ENCODE measurements around the gene AICDA.
"Not testable (repeated sequence)": the region's sequence is repeated elsewhere in the genome, so short reads cannot be mapped to it uniquely, and the experiment has no call there.

Gene AICDA

DNA sequence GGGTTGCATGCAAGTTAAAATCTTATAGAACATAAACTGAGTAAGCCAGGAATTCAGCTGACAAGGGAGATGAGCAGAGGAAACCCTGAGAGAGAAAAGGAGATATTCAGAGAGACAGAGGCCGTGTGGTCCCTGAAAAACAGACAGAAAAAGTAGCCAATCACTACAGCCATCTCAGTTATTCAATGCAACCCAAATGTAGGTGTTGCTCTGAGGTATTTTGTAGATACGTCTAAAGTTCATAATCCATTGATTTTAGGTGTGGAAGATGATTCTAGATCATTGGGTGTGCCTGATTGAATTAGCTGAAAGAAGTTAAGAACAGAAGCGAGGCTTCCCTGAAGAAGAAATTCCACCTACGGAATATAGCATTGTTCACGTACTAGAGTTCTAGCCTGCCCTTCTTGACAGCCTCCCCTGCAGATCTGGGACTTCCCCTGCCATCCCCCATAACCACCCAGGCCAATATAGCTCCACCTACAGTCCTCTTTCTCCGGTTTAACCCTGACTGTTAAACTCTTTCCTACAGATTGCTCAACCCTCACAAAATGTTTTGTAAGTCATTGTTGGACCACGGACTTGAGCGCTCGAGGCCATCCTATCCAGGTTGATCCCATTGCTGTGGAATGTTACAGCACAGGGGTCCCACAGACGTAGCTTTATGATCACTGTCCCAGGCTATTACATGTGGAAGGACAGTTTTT lies 21.7 kb downstream of the AICDA start:
- no peaks in the 10 kb centered on the region for H3K27me3 Mint-ChIP-seq
- ATAC-seq (peak; percentile 94), DNase-seq (peak; percentile 8)
- H3K4me1 Mint-ChIP-seq, result peaks cover 8% of the 10 kb centered on the region
- H3K4me3 Mint-ChIP-seq, result no peak overlapping the region
- no peaks in the 10 kb centered on the region for H3K36me3 Mint-ChIP-seq (ENCODE audit: low read depth)
- H3K27ac Mint-ChIP-seq, result no peak overlapping the region
- H3K9me3 Mint-ChIP-seq, result no peaks in the 10 kb centered on the region

GRCh38 chr12:8589679-8590078 lies 23.0 kb downstream of the AICDA start:
- DNase-seq (no peak), ATAC-seq (no peak)
- no peaks in the 10 kb centered on the region for H3K27me3 Mint-ChIP-seq
- H3K4me3 Mint-ChIP-seq, result no peak overlapping the region
- H3K36me3 Mint-ChIP-seq (ENCODE audit: low read depth), result no peaks in the 10 kb centered on the region
- H3K27ac Mint-ChIP-seq, result no peak overlapping the region
- peaks cover 8% of the 10 kb centered on the region for H3K4me1 Mint-ChIP-seq
- H3K9me3 Mint-ChIP-seq, result no peaks in the 10 kb centered on the region

GRCh38 chr12:8584478-8584877 lies 28.2 kb downstream of the AICDA start:
- ATAC-seq; DNase-seq; H3K4me3 Mint-ChIP-seq; H3K27ac Mint-ChIP-seq; H3K27me3 Mint-ChIP-seq; H3K4me1 Mint-ChIP-seq; H3K9me3 Mint-ChIP-seq; H3K36me3 Mint-ChIP-seq (ENCODE audit: low read depth): not testable (repeated sequence)

GRCh38 chr12:8584004-8584403 lies 28.7 kb downstream of the AICDA start:
- H3K9me3 Mint-ChIP-seq, result no peaks in the 10 kb centered on the region
- no peak for DNase-seq
- peaks cover 2% of the 10 kb centered on the region for H3K4me1 Mint-ChIP-seq
- no peak overlapping the region for H3K4me3 Mint-ChIP-seq
- ATAC-seq, result no peak
- no peaks in the 10 kb centered on the region for H3K27me3 Mint-ChIP-seq
- H3K36me3 Mint-ChIP-seq (ENCODE audit: low read depth), result no peaks in the 10 kb centered on the region
- no peak overlapping the region for H3K27ac Mint-ChIP-seq

- no peak for DNase-seq
- H3K27ac Mint-ChIP-seq, result no peak overlapping the region
- no peaks in the 10 kb centered on the region for H3K27me3 Mint-ChIP-seq
- peaks cover 4% of the 10 kb centered on the region for H3K4me1 Mint-ChIP-seq
- H3K36me3 Mint-ChIP-seq (ENCODE audit: low read depth), result no peaks in the 10 kb centered on the region
- H3K4me3 Mint-ChIP-seq, result no peak overlapping the region
- no peak for ATAC-seq
- H3K9me3 Mint-ChIP-seq, result no peaks in the 10 kb centered on the region
These were observed 31.4 kb downstream of the AICDA start for GRCh38 chr12:8581098-8581784.

- ATAC-seq, result no peak
- no peaks in the 10 kb centered on the region for H3K36me3 Mint-ChIP-seq (ENCODE audit: low read depth)
- H3K4me3 Mint-ChIP-seq, result no peak overlapping the region
- H3K9me3 Mint-ChIP-seq, result no peaks in the 10 kb centered on the region
- H3K27ac Mint-ChIP-seq, result no peak overlapping the region
- peaks cover 3% of the 10 kb centered on the region for H3K27me3 Mint-ChIP-seq
- peaks cover 4% of the 10 kb centered on the region for H3K4me1 Mint-ChIP-seq
- DNase-seq, result no peak
These were observed 34.8 kb downstream of the AICDA start for GRCh38 chr12:8577879-8578278.

GRCh38 chr12:8572507-8572906 lies 40.2 kb downstream of the AICDA start:
- ATAC-seq (peak; percentile 28), DNase-seq (no peak)
- peaks cover 3% of the 10 kb centered on the region for H3K27me3 Mint-ChIP-seq
- H3K4me1 Mint-ChIP-seq, result peaks cover 10% of the 10 kb centered on the region
- no peak overlapping the region for H3K27ac Mint-ChIP-seq
- peak overlapping the region; percentile 6 for H3K4me3 Mint-ChIP-seq
- H3K9me3 Mint-ChIP-seq, result no peaks in the 10 kb centered on the region
- H3K36me3 Mint-ChIP-seq (ENCODE audit: low read depth), result no peaks in the 10 kb centered on the region

DNA sequence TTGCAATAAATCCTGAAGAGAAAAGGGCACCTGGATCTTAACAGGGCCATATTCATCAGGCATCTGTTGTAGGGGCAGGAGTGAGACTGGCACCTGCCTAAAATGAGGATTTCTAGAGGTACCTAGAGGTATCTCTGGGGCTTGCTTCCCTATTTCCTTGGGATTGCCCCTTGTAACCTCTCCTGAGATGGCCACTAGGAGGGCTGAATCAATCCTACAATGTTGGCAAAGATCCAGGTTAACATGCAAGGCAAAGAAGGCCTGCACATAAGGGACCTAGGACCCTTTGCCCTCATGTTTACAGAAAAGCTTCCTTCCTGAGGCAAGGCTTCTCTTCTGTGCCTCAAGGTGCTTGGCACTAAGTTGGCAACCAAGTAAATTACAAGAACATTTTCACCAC lies 46.1 kb downstream of the AICDA start:
- peaks cover 2% of the 10 kb centered on the region for H3K27me3 Mint-ChIP-seq
- peaks cover under 1% of the 10 kb centered on the region for H3K36me3 Mint-ChIP-seq (ENCODE audit: low read depth)
- no peak for DNase-seq
- H3K4me3 Mint-ChIP-seq, result no peak overlapping the region
- no peak for ATAC-seq
- no peaks in the 10 kb centered on the region for H3K4me1 Mint-ChIP-seq
- no peak overlapping the region for H3K27ac Mint-ChIP-seq
- peaks cover 18% of the 10 kb centered on the region for H3K9me3 Mint-ChIP-seq

DNA sequence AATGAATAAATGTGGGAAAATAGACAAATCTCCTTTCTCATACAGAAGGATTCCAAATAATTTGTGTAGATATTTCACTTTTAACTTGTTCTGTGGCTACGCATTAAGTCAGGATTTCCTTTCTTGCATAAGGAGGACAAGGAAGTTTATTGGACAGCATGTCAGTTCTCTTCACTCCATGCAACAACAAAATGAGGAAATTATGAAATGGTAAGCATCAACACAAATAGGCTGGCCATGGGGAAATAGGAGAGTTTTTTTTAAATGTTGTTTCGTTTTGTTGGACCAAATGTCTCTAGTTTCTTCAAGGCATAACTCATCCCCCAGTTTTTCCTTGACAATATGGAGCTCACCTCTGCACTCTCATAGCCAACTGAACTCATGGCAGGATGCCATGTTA lies 46.6 kb downstream of the AICDA start:
- not testable (repeated sequence) for H3K27ac Mint-ChIP-seq; DNase-seq; H3K27me3 Mint-ChIP-seq; H3K36me3 Mint-ChIP-seq (ENCODE audit: low read depth); H3K4me3 Mint-ChIP-seq; H3K4me1 Mint-ChIP-seq; ATAC-seq
- peaks cover 20% of the 10 kb centered on the region for H3K9me3 Mint-ChIP-seq

DNA sequence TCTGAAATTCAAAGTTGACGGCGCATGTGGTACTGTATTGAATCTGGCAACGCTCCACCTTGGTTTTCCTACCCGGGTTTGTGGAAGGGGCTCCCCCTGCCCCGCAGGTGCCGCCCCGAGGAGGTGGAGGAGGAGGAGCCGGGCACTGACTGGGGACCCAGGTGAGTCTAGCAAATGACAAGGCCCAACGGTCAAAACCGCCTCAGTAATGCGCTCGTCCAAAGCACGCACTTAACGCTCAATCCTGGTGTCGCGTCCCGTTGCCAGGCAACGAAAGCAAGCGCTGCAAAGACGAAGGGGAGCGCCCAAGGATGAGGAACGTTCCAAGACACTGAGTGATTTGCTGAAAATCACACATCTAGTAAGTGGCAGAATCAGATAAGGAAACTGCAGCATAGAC lies 48.0 kb downstream of the AICDA start:
- DNase-seq, result no peak
- Mint-ChIP-seq H3K4me3 (no peak overlapping the region), H3K27ac (no peak overlapping the region), H3K27me3 (peaks cover 2% of the 10 kb centered on the region), H3K36me3 (ENCODE audit: low read depth) (peaks cover 2% of the 10 kb centered on the region), H3K4me1 (no peaks in the 10 kb centered on the region), H3K9me3 (peaks cover 20% of the 10 kb centered on the region)
- no peak for ATAC-seq

DNA sequence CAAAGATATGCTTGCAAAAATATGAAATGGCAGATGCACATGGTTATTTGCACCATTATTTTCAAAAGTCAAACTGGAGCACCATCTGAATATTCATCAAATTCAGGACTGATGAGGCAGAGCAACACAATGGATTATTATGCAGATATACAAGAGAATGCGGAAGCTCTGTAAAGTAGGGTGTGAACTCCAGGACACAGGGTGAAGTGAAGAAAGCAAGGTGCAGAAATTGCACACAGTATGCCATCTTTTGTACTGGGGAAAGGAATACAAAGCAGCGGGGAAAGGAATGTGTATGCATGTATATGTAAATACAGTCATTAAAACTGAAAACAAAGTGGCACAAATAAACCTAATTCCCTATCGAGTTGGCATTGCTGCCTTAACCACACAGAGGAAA lies 49.3 kb downstream of the AICDA start:
- DNase-seq, result no peak
- Mint-ChIP-seq H3K27me3 (peaks cover 2% of the 10 kb centered on the region), H3K27ac (no peak overlapping the region), H3K4me3 (no peak overlapping the region), H3K4me1 (no peaks in the 10 kb centered on the region), H3K9me3 (peaks cover 20% of the 10 kb centered on the region), H3K36me3 (ENCODE audit: low read depth) (peaks cover 2% of the 10 kb centered on the region)
- no peak for ATAC-seq

DNA sequence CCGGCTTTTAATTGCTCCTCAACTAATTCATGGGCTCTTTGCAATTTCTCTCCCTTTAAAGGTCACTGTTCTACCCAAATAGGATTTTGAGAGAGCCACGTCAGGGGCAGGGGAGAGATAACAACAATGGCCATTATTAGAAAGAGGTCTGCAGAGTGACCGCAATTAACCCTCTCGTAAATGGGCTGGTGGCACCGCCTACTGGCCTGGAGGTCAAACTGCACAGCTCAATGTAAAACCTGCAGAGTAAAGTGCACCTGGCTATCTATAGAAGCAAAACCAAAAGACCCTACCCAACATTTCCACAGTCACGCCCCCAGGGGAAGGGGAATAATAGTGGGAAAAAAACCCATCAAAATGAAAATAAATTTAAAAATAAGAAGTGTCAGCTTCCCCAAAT lies 50.3 kb downstream of the AICDA start:
- H3K4me3 Mint-ChIP-seq, result no peak overlapping the region
- H3K27me3 Mint-ChIP-seq, result peaks cover 1% of the 10 kb centered on the region
- peak; percentile 6 for DNase-seq
- H3K4me1 Mint-ChIP-seq, result no peaks in the 10 kb centered on the region
- H3K9me3 Mint-ChIP-seq, result peaks cover 20% of the 10 kb centered on the region
- H3K36me3 Mint-ChIP-seq (ENCODE audit: low read depth), result peaks cover 2% of the 10 kb centered on the region
- no peak for ATAC-seq
- H3K27ac Mint-ChIP-seq, result no peak overlapping the region

DNA sequence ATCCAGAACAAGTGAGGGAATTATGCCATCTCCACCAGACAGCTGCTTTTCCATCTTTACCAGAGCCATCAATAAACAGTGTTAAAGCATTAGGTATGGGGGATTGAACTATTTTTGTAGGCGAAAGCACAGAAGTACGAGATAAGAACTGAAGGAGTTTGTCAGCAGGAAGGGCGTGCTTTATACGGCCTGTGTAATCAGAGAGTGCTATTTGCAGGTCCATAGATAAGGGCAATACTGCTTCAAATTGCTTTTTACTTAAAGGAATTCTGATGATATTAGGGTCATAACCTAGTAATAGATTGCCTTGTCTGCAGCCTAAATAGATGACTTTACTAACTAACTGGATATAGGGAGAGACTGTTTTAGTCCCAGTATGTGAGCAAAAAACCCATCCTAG lies 51.6 kb downstream of the AICDA start:
- no peak for ATAC-seq

DNA sequence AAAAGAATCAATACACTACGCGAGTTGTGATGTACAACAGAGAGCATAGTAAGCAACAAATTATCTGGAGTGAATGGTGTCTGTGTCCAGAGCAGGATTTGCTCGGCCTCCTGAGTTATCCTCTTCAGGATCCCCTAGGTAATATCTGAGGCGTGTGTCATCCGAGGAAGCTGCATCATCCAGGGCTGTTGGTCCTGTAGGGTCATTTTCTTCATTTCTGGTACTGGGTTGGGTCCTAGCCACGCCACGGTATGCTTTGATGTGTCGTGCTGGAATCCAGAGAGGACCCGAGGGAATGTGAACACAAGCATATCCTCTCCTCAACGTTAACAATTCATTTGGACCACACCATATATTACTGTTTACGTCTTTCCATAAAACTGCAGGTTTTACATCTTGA lies 53.0 kb downstream of the AICDA start:
- no peak overlapping the region for H3K27ac Mint-ChIP-seq
- peaks cover 20% of the 10 kb centered on the region for H3K9me3 Mint-ChIP-seq
- no peak for ATAC-seq
- DNase-seq, result no peak
- H3K4me3 Mint-ChIP-seq, result no peak overlapping the region
- peaks cover 2% of the 10 kb centered on the region for H3K36me3 Mint-ChIP-seq (ENCODE audit: low read depth)
- no peaks in the 10 kb centered on the region for H3K4me1 Mint-ChIP-seq
- H3K27me3 Mint-ChIP-seq, result no peaks in the 10 kb centered on the region

More for the DNA sequence above, 51.6 kb downstream of the AICDA start:
- no peaks in the 10 kb centered on the region for H3K27me3 Mint-ChIP-seq
- H3K9me3 Mint-ChIP-seq, result peaks cover 20% of the 10 kb centered on the region
- H3K4me1 Mint-ChIP-seq, result no peaks in the 10 kb centered on the region
- no peak overlapping the region for H3K27ac Mint-ChIP-seq
- no peak for DNase-seq
- peaks cover 2% of the 10 kb centered on the region for H3K36me3 Mint-ChIP-seq (ENCODE audit: low read depth)
- H3K4me3 Mint-ChIP-seq, result no peak overlapping the region

DNA sequence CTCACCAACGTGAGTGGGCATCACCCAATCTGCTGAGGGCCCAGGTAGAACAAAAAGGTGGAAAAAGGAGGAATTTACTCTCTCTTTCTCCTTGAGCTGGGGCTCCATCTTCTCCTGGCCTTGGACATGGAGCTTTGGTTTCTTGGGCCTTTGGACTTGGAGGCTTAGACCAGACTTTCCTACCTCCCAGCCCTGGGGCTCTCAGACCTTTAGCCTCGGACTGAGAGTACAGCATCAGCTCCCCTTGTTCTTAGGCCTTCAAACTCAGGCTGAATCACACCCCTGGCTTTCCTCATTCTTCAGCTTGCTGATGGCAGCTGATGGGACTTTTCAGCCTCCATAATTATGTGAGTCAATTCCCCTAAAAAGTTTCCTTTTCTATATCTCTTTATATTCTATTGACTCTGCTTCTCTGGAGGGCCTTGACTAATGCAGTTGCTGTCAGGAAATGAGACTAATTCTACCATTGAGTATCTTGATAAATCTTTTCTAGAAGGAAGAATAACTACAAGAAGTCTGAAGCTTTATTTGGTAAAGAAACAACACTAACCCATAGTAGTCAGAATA lies 56.0 kb downstream of the AICDA start:
- no peak overlapping the region for H3K27ac Mint-ChIP-seq
- peaks cover 2% of the 10 kb centered on the region for H3K36me3 Mint-ChIP-seq (ENCODE audit: low read depth)
- DNase-seq, result no peak
- no peak for ATAC-seq
- peaks cover 3% of the 10 kb centered on the region for H3K9me3 Mint-ChIP-seq
- H3K4me3 Mint-ChIP-seq, result no peak overlapping the region
- H3K27me3 Mint-ChIP-seq, result no peaks in the 10 kb centered on the region
- H3K4me1 Mint-ChIP-seq, result no peaks in the 10 kb centered on the region

All from activated naive CD8-positive, alpha-beta T cell treated with anti-CD3 and anti-CD28 coated beads, Interleukin-2, amount 50 U/mL, for 24 hours (primary cell).